Astrocyte of the spinal cord (primary cell): Measurements from ENCODE around the gene TENM4.

ENCODE experiments used
- DNase-seq: peaks from one replicate; pipeline ENCODE4 v3.0.0; 2011; ENCODE audit warnings: low read depth, low spot score
- H3K4me3 ChIP-seq: 2 replicates; pipeline ENCODE4 v1.5.1; 2011; ENCODE audit warnings: low read depth, mild to moderate bottlenecking, low read length, moderate library complexity
- in situ Hi-C: cut with HindIII; loops from 2 replicates; pipeline ENCODE4 v1.10.0; 2017; ENCODE audit warnings: low sequenced_read_pairs
- TF ChIP-seq, protein P1 (sequence below): IDR thresholded peaks from 2 replicates; pipeline ENCODE4 v1.5.1; 2012; ENCODE audit warnings: low read depth, mild to moderate bottlenecking, low read length, inconsistent platforms

TENM4 gene

DNA sequence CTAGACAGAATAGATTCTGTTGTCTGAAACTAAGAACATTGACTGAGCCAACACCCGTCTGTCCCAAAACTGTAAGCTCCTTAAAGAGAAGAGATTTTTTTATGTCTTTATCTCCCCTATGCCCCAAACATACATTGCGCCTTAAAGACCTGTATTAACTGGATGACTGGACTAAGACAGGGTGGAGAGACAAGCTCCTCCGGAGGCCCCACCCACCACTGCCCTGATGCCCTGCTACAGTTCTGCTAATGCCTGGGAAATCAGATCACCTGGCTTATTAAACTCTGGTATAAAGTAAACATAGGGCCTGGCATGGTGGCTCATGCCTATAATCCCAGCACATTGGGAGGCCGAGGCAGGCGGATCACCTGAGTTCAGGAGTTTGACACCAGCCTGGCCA lies 203.7 kb downstream of the TENM4 start:
- H3K4me3 ChIP-seq = no peak overlapping the region
- DNase-seq = no peak
- TF ChIP-seq, protein P1, sequence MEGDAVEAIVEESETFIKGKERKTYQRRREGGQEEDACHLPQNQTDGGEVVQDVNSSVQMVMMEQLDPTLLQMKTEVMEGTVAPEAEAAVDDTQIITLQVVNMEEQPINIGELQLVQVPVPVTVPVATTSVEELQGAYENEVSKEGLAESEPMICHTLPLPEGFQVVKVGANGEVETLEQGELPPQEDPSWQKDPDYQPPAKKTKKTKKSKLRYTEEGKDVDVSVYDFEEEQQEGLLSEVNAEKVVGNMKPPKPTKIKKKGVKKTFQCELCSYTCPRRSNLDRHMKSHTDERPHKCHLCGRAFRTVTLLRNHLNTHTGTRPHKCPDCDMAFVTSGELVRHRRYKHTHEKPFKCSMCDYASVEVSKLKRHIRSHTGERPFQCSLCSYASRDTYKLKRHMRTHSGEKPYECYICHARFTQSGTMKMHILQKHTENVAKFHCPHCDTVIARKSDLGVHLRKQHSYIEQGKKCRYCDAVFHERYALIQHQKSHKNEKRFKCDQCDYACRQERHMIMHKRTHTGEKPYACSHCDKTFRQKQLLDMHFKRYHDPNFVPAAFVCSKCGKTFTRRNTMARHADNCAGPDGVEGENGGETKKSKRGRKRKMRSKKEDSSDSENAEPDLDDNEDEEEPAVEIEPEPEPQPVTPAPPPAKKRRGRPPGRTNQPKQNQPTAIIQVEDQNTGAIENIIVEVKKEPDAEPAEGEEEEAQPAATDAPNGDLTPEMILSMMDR = no peak
- in situ Hi-C loops = no loop called here

DNA sequence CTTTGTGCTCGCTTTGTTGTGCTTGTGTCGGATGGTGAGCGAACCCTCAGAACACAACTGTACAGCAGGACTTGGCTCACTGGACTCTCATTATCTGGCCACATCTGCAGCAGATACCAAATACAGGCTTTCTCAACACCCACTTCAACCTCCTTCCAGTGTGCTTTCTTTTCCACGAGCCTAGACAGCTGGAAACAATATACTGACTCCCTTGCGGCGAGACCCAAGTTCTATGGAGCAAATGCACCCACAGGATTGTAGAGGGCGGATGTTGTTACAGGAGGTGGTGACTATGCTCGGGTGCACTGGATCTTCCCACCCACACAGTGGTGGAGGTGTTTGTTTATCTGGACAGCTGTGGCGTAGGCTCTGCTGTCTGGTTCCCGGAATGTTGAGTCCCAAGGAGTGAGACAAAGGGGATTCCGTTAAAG lies 204.3 kb downstream of the TENM4 start:
- DNase-seq = peak; percentile 91
- in situ Hi-C loops = no loop called here
- TF ChIP-seq, protein P1 = no peak
- no peak overlapping the region for H3K4me3 ChIP-seq

DNA sequence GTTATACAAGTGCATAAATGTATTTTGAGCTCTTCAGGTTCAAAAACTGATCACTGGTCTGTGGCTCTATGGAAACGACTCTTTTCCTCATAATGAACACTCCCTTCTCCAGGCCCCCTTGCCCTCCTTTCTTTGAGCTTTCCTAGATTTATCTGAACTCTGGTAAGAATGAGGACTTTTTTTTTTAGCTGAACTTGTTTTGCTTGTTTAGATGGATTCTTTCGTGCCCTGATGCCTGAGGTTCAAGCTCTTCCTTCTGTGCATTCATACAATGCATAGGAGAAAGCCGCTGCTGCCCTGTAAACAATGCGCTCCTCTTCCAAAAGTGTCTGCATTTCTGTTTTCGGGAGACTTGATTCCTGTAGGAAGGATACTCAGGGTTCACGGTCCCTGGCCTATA lies 205.1 kb downstream of the TENM4 start:
- TF ChIP-seq, protein P1 = no peak
- H3K4me3 ChIP-seq = no peak overlapping the region
- no peak for DNase-seq
- in situ Hi-C loops = no loop called here

DNA sequence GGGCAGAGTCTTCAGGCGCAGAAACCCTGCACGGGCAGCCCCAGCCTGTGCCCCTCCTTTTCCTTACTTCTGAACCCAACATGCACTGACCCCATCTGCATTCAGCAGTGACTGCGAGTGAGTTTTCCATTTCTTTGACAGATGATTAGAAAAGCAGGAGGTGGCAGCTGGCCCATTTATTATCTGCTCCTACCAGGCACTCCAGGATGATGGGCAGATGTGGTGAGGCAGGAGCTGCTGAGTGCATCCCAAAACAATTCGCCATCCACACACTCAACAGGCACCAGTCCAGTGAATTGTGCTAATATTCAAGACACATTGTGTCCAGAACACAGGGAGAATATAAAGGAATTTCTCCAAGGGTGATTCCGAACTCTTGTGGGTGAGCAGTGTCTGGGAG lies 208.5 kb downstream of the TENM4 start:
- no peak overlapping the region for H3K4me3 ChIP-seq
- in situ Hi-C loops = no loop called here
- TF ChIP-seq, protein P1 = no peak
- no peak for DNase-seq

DNA sequence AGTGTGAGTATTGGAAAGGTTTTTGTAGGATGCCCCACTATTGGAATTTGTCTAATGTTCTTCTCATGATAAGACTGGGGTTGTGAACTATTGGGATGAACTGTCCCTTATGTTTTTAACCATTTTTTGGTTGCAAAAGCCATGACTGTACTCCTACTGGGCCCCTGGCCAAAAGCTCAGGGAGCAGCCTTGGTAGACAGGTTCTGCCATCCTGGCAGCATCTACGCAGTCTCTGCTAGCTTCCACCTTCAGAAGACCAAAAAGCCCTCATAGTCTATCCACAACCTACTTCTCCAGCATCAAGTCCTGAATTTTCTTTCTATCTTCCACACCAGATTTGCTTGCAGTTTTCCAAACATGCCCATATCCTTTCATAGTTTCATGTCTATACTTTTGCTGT lies 211.8 kb downstream of the TENM4 start:
- TF ChIP-seq, protein P1 = no peak
- in situ Hi-C loops = no loop called here
- no peak overlapping the region for H3K4me3 ChIP-seq
- DNase-seq = no peak

DNA sequence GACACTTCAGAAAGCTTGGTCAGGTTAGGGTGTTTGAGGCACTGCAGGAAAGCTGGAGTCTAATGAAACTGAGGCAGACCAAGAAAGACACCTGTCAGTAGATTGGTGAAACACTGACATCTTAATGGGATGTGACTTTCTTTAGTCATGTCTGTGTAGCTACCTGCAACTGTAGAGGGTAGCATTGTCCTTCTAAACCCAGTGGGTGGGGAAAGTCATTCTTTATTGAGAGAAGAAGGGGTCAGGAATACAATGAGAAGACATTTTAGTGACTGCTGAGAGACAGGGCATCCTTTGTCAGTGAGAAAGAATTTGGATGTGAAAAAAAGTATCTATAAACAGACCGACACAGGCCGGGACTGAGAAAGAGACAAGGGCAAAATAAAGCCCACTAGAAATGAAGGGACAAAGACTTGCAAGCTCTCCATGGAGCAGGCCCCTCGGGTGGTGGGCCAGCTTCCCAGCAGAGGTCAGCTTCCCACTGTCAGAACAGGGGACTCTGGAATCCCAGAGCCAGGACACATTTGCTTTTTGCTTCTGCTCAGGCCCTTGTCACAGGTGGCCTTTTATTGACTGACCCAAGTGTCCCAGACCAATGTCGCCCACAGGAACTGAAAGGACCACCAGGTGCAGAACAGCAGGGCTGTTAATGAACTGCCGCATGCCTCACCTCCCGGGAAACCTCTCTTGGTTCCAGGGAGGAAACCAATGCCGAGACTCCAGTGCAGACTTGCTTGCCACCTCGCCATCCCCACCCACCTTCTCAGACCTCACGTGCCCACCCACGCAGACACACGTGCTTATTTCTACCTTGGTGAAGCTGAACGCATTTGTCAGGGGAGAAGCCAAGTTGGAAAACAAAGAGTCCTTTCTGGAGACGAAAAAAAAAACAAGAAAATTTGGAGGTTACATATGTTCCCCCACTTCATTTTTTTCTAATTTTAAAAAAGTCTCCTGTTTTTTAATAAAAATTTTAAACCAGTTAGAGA lies 212.8 kb downstream of the TENM4 start:
- H3K4me3 ChIP-seq = no peak overlapping the region
- TF ChIP-seq, protein P1 = peak; percentile 19
- in situ Hi-C loops = no loop called here
- DNase-seq = no peak
